RWPE2 (cell line): ENCODE results near the gene RNF212.

ENCODE experiments used
- ATAC-seq: fragments of 200-7000 bp; cut with Tn5 transposase; 3 replicates; pipeline ENCODE4 v1.9.1; 2021; ENCODE audit warnings: low read depth
- DNase-seq: peaks from one replicate; pipeline ENCODE4 v3.0.0-alpha.2; 2020; ENCODE audit warnings: low spot score
- H3K27ac ChIP-seq: fragments of 450-650 bp; 2 replicates; pipeline ENCODE4 v1.5.1; 2017; ENCODE audit warnings: mild to moderate bottlenecking; ENCODE audit not compliant: poor library complexity, severe bottlenecking
- H3K27me3 ChIP-seq: fragments of 250-450 bp; sonication (Bioruptor Pico); 2 replicates; pipeline ENCODE4 v1.5.1; 2021; ENCODE audit warnings: mild to moderate bottlenecking, moderate library complexity; ENCODE audit not compliant: insufficient read depth, poor library complexity, severe bottlenecking
- H3K36me3 ChIP-seq: fragments of 250-450 bp; sonication (Bioruptor Pico); 2 replicates; pipeline ENCODE4 v1.5.1; 2020; ENCODE audit warnings: low read depth, mild to moderate bottlenecking, moderate library complexity
- H3K4me1 ChIP-seq: fragments of 250-450 bp; sonication (Bioruptor Pico); 2 replicates; pipeline ENCODE4 v1.5.1; 2021; ENCODE audit warnings: mild to moderate bottlenecking, moderate library complexity; ENCODE audit not compliant: insufficient read depth, poor library complexity, severe bottlenecking
- H3K4me3 ChIP-seq: fragments of 250-450 bp; sonication (Bioruptor Pico); 2 replicates; pipeline ENCODE4 v1.5.1; 2021; ENCODE audit warnings: mild to moderate bottlenecking, moderate library complexity; ENCODE audit not compliant: severe bottlenecking
- H3K9me3 ChIP-seq: fragments of 250-450 bp; sonication (Bioruptor Pico); 2 replicates; pipeline ENCODE4 v1.5.1; 2021; ENCODE audit warnings: mild to moderate bottlenecking, moderate library complexity; ENCODE audit not compliant: severe bottlenecking
- CTCF ChIP-seq: fragments of 450-650 bp; IDR thresholded peaks from one replicate; pipeline ENCODE4 v1.5.1; 2017; ENCODE audit warnings: mild to moderate bottlenecking, moderate library complexity; ENCODE audit not compliant: poor library complexity, severe bottlenecking

RNF212 gene

GRCh38 chr4:1111259-1111809 is 2.0 kb downstream of the RNF212 start:
- Histone ChIP-seq H3K9me3 (no peaks in the 10 kb centered on the region), H3K4me3 (no peak overlapping the region), H3K4me1 (peaks cover 6% of the 10 kb centered on the region), H3K27ac (no peak overlapping the region), H3K36me3 (no peaks in the 10 kb centered on the region), H3K27me3 (no peaks in the 10 kb centered on the region)
- ATAC-seq = peak; percentile 26; the same call in 1 of the 3 replicates
- no peak for TF ChIP-seq CTCF
- DNase-seq = no peak

GRCh38 chr4:1109898-1110506 is 3.4 kb downstream of the RNF212 start:
- Histone ChIP-seq H3K9me3 (no peaks in the 10 kb centered on the region), H3K4me3 (no peak overlapping the region), H3K4me1 (peaks cover 1% of the 10 kb centered on the region), H3K36me3 (no peaks in the 10 kb centered on the region), H3K27me3 (no peaks in the 10 kb centered on the region), H3K27ac (no peak overlapping the region)
- TF ChIP-seq CTCF = no peak
- ATAC-seq = no peak
- no peak for DNase-seq

GRCh38 chr4:1109333-1109732 is 4.0 kb downstream of the RNF212 start:
- H3K4me3 ChIP-seq = no peak overlapping the region
- no peak overlapping the region for H3K27ac ChIP-seq
- DNase-seq = no peak
- no peaks in the 10 kb centered on the region for H3K27me3 ChIP-seq
- H3K36me3 ChIP-seq = no peaks in the 10 kb centered on the region
- no peak for ATAC-seq
- H3K9me3 ChIP-seq = no peaks in the 10 kb centered on the region
- no peaks in the 10 kb centered on the region for H3K4me1 ChIP-seq
- no peak for TF ChIP-seq CTCF

- DNase-seq (no peak), ATAC-seq (no peak)
- Histone ChIP-seq H3K27me3 (no peaks in the 10 kb centered on the region), H3K9me3 (no peaks in the 10 kb centered on the region), H3K27ac (no peak overlapping the region), H3K36me3 (no peaks in the 10 kb centered on the region), H3K4me1 (no peaks in the 10 kb centered on the region), H3K4me3 (no peak overlapping the region)
- no peak for TF ChIP-seq CTCF
These were observed 7.7 kb downstream of the RNF212 start for GRCh38 chr4:1105662-1106061.

- no peak for TF ChIP-seq CTCF
- no peak for ATAC-seq
- no peak overlapping the region for H3K27ac ChIP-seq
- no peaks in the 10 kb centered on the region for H3K27me3 ChIP-seq
- H3K36me3 ChIP-seq = no peaks in the 10 kb centered on the region
- no peak for DNase-seq
- no peaks in the 10 kb centered on the region for H3K4me1 ChIP-seq
- H3K9me3 ChIP-seq = no peaks in the 10 kb centered on the region
- H3K4me3 ChIP-seq = no peak overlapping the region
These were observed 8.3 kb downstream of the RNF212 start for GRCh38 chr4:1105067-1105466.
